Measurements from ENCODE around the gene RAG2. TPM values are rescaled to one million over a fixed set of nuclear protein-coding genes. Genes with fewer than 3 reads are reported as not detected.

RAG2 gene
- total RNA-seq, 1 experiment from 2014 or later: not detected

- Histone ChIP-seq H2BK20ac (ENCODE audit: low read depth, low read length, poor library complexity, severe bottlenecking) (no peak within 1 kb of the TSS), H3K23me2 (ENCODE audit: insufficient read length, low read depth, low read length, poor library complexity, severe bottlenecking) (no peaks in the 10 kb centered on the region), H3K9me3 (ENCODE audit: control insufficient read depth, low read depth, low read length) (no peaks in the 10 kb centered on the region), H3K4ac (ENCODE audit: low read depth, low read length) (no peak within 1 kb of the TSS), H3K23ac (ENCODE audit: insufficient read length, low read depth, low read length) (no peak within 1 kb of the TSS), H3K18ac (ENCODE audit: insufficient read length, low read depth, low read length) (no peak within 1 kb of the TSS), H3K27ac (ENCODE audit: insufficient read length, low read depth, low read length) (no peak within 1 kb of the TSS), H3T11ph (ENCODE audit: low read length) (no peak within 1 kb of the TSS), H4K8ac (replicated peaks; ENCODE audit: insufficient read length, low read depth, low read length) (no peak within 1 kb of the TSS), H2BK120ac (ENCODE audit: low read depth, low read length, poor library complexity, severe bottlenecking) (no peak within 1 kb of the TSS), H4K20me1 (ENCODE audit: control insufficient read depth, insufficient read depth, insufficient read length) (no peaks in the 10 kb centered on the region), H3K79me1 (ENCODE audit: insufficient read depth, low read depth, low read length, poor library complexity, severe bottlenecking) (no peaks in the 10 kb centered on the region), H2BK12ac (ENCODE audit: insufficient read length, low read depth, low read length) (no peak within 1 kb of the TSS), H3K14ac (ENCODE audit: insufficient read depth, low read length) (no peak within 1 kb of the TSS), H2BK15ac (ENCODE audit: low read depth, low read length) (no peak within 1 kb of the TSS), H3K9ac (ENCODE audit: extremely low read depth, insufficient read length, low read length) (no peak within 1 kb of the TSS), H2AK5ac (ENCODE audit: insufficient read length, low read length) (no peak within 1 kb of the TSS), H3K4me2 (ENCODE audit: insufficient read depth, insufficient read length, low read length) (no peak within 1 kb of the TSS), H3K56ac (ENCODE audit: insufficient read length, low read depth, low read length) (no peak within 1 kb of the TSS), H2BK5ac (ENCODE audit: insufficient read length, low read length) (no peak within 1 kb of the TSS), H4K91ac (ENCODE audit: insufficient read length, low read depth, low read length) (no peak within 1 kb of the TSS), H3K27me3 (ENCODE audit: insufficient read depth, low read length) (no peaks in the 10 kb centered on the region), H3K4me1 (ENCODE audit: insufficient read depth, low read length) (no peaks in the 10 kb centered on the region), H2AFZ (ENCODE audit: low read length) (no peak within 1 kb of the TSS), H3K79me2 (ENCODE audit: insufficient read depth, low read length) (no peaks in the 10 kb centered on the region), H4K5ac (ENCODE audit: insufficient read length, low read depth, low read length) (no peak within 1 kb of the TSS)
- no peak for DNase-seq
- Mint-ChIP-seq H3K9me3 (no peaks in the 10 kb centered on the region), H3K27ac (no peak within 1 kb of the TSS), H3K36me3 (ENCODE audit: insufficient read depth in 1 of 3, low read depth in 3 of 3) (no peaks in the 10 kb centered on the region), H3K4me1 (peaks cover 8 to 12% of the 10 kb centered on the region in 2 experiments), H3K4me3 (no peak within 1 kb of the TSS), H3K27me3 (ENCODE audit: low read depth) (peaks cover 16% of the 10 kb centered on the region)
- WGBS (ENCODE audit: extremely low coverage, insufficient read length, low lambda C conversion rate): no CpG with 5 or more reads among the region's 1 CpG
- TF ChIP-seq CTCF (conservative IDR thresholded peaks at IDR 0.05): no peak
These were observed 30.3 kb downstream of the RAG2 start, which contains the start of gene RAG1 for GRCh38 chr11:36567694-36568093. RAG1 (plus strand) TSS chr11:36568007; CDS start chr11:36573305, 5,298 bp downstream.

Measured in H9 (cell line).